Left ventricle myocardium inferior (tissue), 1 donor: Measurements from ENCODE around the gene FAM131C. TPM values are rescaled to one million over a fixed set of nuclear protein-coding genes. Genes with fewer than 3 reads are reported as not detected.
"Not testable (repeated sequence)": the region's sequence is repeated elsewhere in the genome, so short reads cannot be mapped to it uniquely, and the experiment has no call there.

ENCODE experiments used
- DNase-seq: peaks from one replicate; pipeline ENCODE4 v3.0.0-alpha.2; 2020
- H3K27ac ChIP-seq: fragments of 200-600 bp; replicated peaks from 2 replicates; pipeline ENCODE4 v1.8.0; 2021
- H3K27me3 ChIP-seq: fragments of 200-600 bp; 2 replicates; pipeline ENCODE4 v1.8.0; 2021; ENCODE audit warnings: low read depth
- H3K36me3 ChIP-seq: fragments of 200-600 bp; 2 replicates; pipeline ENCODE4 v1.8.0; 2021
- H3K4me1 ChIP-seq: fragments of 200-600 bp; 2 replicates; pipeline ENCODE4 v1.8.0; 2021
- H3K4me3 ChIP-seq: fragments of 200-600 bp; 2 replicates; pipeline ENCODE4 v1.8.0; 2021; ENCODE audit warnings: mild to moderate bottlenecking, moderate library complexity
- H3K9me3 ChIP-seq: fragments of 200-600 bp; replicated peaks from 2 replicates; pipeline ENCODE4 v1.8.0; 2021
- intact Hi-C: fragments of 100-400 bp; cut with micrococcal nuclease; formaldehyde crosslinking; loops from one replicate; pipeline ENCODE4 v1.11.0; 2022
- total RNA-seq: library from RNA; stranded (reverse); fragmentation: NEBNext Ultra II Directional; extraction: Animal tissue kit (Norgen Biotek cat#: 25700); gene quantifications from one replicate; pipeline ENCODE4 v1.2.1, GENCODE V29; 2021
- TF ChIP-seq, protein P1 (sequence below): fragments of 200-600 bp; IDR thresholded peaks from 2 replicates; pipeline ENCODE4 v1.8.0; 2021; ENCODE audit warnings: antibody characterized with exemption, mild to moderate bottlenecking, borderline replicate concordance
- donor health status: DM: no; HTN: yes; CAD: no; lungs with severe emphysema.

FAM131C gene
- total RNA-seq, 1 donor from 2014 or later: 5.4 TPM

DNA sequence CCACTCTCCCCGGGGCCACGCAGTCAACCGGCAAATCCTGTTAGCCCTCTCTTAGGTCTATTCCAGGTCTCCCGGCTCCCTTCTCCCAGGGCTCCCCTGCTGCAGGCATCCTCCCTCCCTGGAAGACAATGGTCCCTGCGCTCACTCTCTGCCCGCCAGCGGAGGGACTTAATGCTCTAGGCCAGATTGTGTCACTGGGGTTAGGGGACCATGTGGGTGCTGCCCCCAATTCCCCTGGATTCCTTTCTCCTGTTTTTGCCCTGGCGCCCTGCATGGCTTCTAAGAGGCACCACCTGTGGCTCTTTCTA is 8.2 kb downstream of the FAM131C start:
- Histone ChIP-seq H3K27ac (no peak overlapping the region), H3K9me3 (no peaks in the 10 kb centered on the region), H3K4me1 (peaks cover 35% of the 10 kb centered on the region), H3K4me3 (no peak overlapping the region), H3K27me3 (no peaks in the 10 kb centered on the region), H3K36me3 (no peaks in the 10 kb centered on the region)
- no peak for DNase-seq
- intact Hi-C loops: no loop called here
- TF ChIP-seq, protein P1, sequence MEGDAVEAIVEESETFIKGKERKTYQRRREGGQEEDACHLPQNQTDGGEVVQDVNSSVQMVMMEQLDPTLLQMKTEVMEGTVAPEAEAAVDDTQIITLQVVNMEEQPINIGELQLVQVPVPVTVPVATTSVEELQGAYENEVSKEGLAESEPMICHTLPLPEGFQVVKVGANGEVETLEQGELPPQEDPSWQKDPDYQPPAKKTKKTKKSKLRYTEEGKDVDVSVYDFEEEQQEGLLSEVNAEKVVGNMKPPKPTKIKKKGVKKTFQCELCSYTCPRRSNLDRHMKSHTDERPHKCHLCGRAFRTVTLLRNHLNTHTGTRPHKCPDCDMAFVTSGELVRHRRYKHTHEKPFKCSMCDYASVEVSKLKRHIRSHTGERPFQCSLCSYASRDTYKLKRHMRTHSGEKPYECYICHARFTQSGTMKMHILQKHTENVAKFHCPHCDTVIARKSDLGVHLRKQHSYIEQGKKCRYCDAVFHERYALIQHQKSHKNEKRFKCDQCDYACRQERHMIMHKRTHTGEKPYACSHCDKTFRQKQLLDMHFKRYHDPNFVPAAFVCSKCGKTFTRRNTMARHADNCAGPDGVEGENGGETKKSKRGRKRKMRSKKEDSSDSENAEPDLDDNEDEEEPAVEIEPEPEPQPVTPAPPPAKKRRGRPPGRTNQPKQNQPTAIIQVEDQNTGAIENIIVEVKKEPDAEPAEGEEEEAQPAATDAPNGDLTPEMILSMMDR: no peak

DNA sequence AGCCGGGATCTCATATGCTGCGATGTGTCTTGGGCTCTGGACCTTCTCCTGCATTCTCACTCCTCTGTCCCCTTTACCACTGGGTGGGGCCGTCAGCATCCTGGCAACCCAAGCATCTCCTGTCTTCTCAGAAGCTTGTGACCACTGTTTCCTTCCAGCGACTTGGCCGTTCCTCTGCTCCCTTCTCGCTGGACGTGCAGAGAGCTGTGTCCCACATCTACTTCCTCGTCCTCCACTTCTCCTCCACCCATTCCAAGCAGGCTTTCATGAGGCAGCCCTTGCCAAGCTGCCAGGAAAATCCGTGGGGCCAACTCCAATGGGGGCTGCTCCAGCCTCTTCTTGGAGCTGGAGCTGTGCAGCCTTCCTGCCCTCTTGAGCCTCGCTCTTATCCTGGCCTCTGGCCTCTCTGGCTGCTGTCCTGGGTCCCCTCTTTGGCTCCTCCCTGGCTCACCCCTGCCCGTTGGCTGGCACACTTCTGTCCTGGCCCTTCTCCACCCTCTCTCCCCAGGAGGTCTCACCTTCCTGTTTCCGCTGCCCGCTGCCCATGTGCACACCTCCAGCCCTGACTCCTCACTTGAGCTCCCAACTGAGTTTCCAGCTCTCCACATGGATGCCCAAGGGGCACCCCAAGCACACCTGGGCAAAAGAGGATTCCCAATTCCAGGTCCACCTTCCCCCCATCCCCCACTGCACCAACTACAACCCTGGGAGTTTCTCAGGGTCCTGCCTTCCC is 8.7 kb downstream of the FAM131C start:
- H3K4me1 ChIP-seq: peaks cover 35% of the 10 kb centered on the region
- no peak for DNase-seq
- H3K4me3 ChIP-seq: no peak overlapping the region
- no peak overlapping the region for H3K27ac ChIP-seq
- H3K36me3 ChIP-seq: no peaks in the 10 kb centered on the region
- H3K9me3 ChIP-seq: no peaks in the 10 kb centered on the region
- TF ChIP-seq, protein P1: no peak
- intact Hi-C loops: no loop called here
- no peaks in the 10 kb centered on the region for H3K27me3 ChIP-seq

DNA sequence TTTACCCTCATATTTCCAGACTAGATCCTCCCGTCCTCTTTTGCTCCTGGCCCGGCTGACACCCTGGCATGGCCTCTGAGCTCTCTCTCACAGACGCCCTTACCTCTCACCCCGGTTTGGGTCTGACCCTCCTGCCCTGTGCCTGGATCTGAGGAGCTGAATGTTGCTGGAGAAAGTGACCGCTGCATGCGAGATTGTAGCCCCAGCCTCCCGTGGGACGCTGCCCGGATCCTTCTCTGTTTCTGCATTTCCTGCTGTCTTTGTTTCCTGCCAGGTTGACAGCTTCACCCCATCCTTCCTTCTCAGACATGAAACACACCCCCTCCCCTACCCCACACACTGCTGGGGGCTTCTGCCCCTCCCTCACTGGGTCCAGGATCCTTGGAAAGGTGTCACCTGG is 9.5 kb downstream of the FAM131C start:
- no peak for DNase-seq
- intact Hi-C loops: no loop called here
- Histone ChIP-seq H3K36me3 (no peaks in the 10 kb centered on the region), H3K27ac (no peak overlapping the region), H3K4me3 (no peak overlapping the region), H3K9me3 (no peaks in the 10 kb centered on the region), H3K4me1 (peaks cover 33% of the 10 kb centered on the region), H3K27me3 (no peaks in the 10 kb centered on the region)
- TF ChIP-seq, protein P1: no peak

DNA sequence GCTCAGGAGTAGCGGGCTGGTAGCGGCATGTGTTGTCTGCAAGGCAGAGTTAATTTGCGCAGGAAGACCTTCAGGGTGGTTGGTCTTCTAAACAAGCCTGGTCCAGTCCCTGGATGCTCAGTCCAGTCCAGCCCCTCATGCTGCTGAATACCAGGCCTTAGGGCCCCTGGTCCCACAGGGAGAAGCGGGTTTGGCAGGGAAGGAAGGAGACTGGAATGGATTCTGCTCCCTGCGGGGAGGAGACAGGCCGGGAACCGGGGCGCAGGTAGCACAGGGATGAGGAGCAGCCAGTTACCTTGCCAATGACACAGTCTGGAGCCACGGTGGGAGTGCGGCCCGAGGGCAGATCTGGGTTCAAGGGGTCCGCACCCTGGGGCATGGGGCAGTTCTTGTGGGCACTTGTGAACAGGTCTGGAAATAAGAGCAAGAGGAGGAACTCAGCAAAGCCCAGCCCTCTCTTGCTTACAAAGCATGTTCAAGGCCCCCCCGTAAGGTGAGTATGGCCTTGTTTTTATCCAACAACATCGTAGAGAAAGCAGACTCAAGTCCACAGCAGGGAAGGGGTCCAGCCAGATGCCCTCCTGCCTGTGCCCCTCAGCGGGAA is 10.1 kb downstream of the FAM131C start:
- H3K9me3 ChIP-seq: no peaks in the 10 kb centered on the region
- no peaks in the 10 kb centered on the region for H3K36me3 ChIP-seq
- peaks cover 27% of the 10 kb centered on the region for H3K4me1 ChIP-seq
- H3K27me3 ChIP-seq: no peaks in the 10 kb centered on the region
- DNase-seq: no peak
- no peak overlapping the region for H3K4me3 ChIP-seq
- intact Hi-C loops: no loop called here
- no peak overlapping the region for H3K27ac ChIP-seq
- TF ChIP-seq, protein P1: no peak

DNA sequence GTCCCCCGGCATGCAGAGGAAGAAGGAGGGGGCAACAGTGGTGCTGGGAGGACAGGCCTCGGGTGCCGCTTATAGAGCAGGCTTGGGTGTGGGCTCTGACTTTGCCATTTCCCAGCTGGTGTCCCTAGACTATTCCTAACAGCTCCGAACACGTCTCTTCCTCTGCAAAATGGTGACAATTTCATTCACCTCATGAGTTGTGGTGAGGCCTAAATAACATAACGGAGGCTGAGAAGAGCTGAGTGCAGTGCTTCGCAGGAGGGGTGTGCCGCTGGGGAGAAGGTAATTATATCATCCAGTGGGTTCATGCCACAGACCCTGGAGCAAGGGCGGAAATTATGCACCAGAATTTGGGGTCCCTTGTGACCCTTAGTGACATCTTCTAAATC is 10.8 kb downstream of the FAM131C start:
- H3K4me1 ChIP-seq: peaks cover 22% of the 10 kb centered on the region
- DNase-seq, H3K27me3 ChIP-seq, H3K36me3 ChIP-seq, H3K4me3 ChIP-seq, H3K27ac ChIP-seq, H3K9me3 ChIP-seq, intact Hi-C loops: not testable (repeated sequence)

DNA sequence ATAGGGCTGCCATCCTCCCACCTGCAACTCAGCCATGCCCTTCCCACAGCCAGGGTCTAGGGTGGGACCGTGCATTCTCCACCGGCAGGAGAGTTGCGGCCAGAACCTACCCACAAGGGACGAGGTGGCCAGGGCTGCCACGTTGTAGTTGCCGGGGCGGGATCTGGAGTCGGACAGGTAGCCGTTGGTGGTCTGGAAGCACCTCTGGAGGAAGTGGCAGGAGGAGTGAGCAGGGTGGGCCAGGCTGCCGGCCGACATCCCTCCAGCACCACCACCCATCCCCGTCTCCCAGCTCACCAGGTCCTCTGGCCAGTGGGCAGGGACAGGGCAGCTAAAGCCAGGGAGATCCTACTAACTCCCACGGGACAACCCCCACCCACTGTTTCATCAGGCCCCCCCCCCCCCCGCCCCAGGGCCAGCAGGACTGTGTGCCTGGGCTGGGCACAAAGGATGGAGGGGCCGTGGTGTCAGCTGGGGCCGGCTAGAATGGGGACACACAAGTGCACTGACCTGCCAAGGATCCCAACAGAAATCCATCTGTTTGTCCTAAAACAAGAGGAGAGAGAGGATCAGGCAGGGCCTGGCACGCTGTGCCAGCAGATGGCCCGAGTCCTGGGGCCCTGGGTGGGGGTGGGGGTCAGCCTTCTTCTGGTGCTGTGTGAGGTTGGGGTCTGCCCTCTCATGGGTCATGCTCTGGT is 11.3 kb downstream of the FAM131C start:
- DNase-seq, H3K9me3 ChIP-seq, H3K4me3 ChIP-seq, H3K27me3 ChIP-seq, H3K36me3 ChIP-seq, H3K27ac ChIP-seq, intact Hi-C loops: not testable (repeated sequence)
- peaks cover 21% of the 10 kb centered on the region for H3K4me1 ChIP-seq
